Sigmoid colon (tissue), 7 donors: ENCODE data around the gene LRP1B. TPM values are rescaled to one million over a fixed set of nuclear protein-coding genes. Genes with fewer than 3 reads are reported as not detected.

ENCODE experiments used
- DNase-seq: peaks from one replicate; pipeline ENCODE4 v3.0.0-alpha.2; 2019
- H3K27ac ChIP-seq, 4 donors: fragments of 200-600 bp; sonication (generic); one replicate each; pipeline ENCODE4 v1.5.1; 2016 to 2019; ENCODE audit warnings: mild to moderate bottlenecking in 1 of 4
- H3K27me3 ChIP-seq, 3 donors: fragments of 200-600 bp; sonication (generic); one replicate each; pipeline ENCODE4 v1.5.1; 2019; ENCODE audit warnings: mild to moderate bottlenecking in 1 of 3
- H3K36me3 ChIP-seq, 4 donors: fragments of 200-600 bp; sonication (generic); one replicate each; pipeline ENCODE4 v1.5.1; 2016 to 2019
- H3K4me1 ChIP-seq, 4 donors: fragments of 200-600 bp; sonication (generic); one replicate each; pipeline ENCODE4 v1.5.1; 2017 to 2019
- H3K4me3 ChIP-seq, 4 donors: fragments of 200-600 bp; sonication (generic); one replicate each; pipeline ENCODE4 v1.5.1; 2017 to 2019; ENCODE audit warnings: mild to moderate bottlenecking in 2 of 4, moderate library complexity in 1 of 4
- H3K9me3 ChIP-seq, 4 donors: fragments of 200-600 bp in 3 of 4; sonication (generic) in 3 of 4; one replicate each; pipeline versions ENCODE4 v1.5.1 to v1.6.1; 2013 to 2019
- CTCF ChIP-seq, 4 experiments: fragments of 450-650 bp in 3 of 4; fragments of 200-600 bp in 1 of 4; IDR thresholded peaks; one replicate each; pipeline ENCODE4 v1.5.1; 2016 to 2019; ENCODE audit warnings: antibody characterized with exemption in 4 of 4, mild to moderate bottlenecking in 3 of 4, moderate library complexity in 2 of 4
- EP300 ChIP-seq, 4 donors: sonication (generic); formaldehyde crosslinking; IDR thresholded peaks; one replicate each; pipeline ENCODE4 v1.6.1; 2017; ENCODE audit warnings: antibody characterized with exemption in 4 of 4
- POLR2A ChIP-seq, 2 donors: fragments of 450-650 bp; IDR thresholded peaks; one replicate each; pipeline ENCODE4 v1.6.1; 2016; ENCODE audit warnings: antibody characterized with exemption in 2 of 2, mild to moderate bottlenecking in 2 of 2, moderate library complexity in 2 of 2
- POLR2AphosphoS5 ChIP-seq, 4 donors: sonication (generic); formaldehyde crosslinking; IDR thresholded peaks; one replicate each; pipeline ENCODE4 v1.6.1; 2017; ENCODE audit warnings: antibody characterized with exemption in 4 of 4
- WGBS, 2 donors: extraction: QIAGEN DNeasy Blood & Tissue Kit; methylation state at CpG; one replicate each; pipeline ENCODE4 v1.1.7; 2013; 5-methylcytosine and 5-hydroxymethylcytosine counted together
- intact Hi-C: fragments of 100-400 bp; cut with DNase I; formaldehyde crosslinking; loops from one replicate; pipeline ENCODE4 v1.15.1; 2023
- polyA plus RNA-seq, 3 donors: library from polyadenylated mRNA; stranded (reverse); fragments of 200-250 nt; gene quantifications; one replicate each; pipeline ENCODE4 v1.2.3, GENCODE V29; 2013
- total RNA-seq, 4 donors: library from RNA; depleted of rRNA; stranded (reverse); fragments of >200 nt; gene quantifications; one replicate each; pipeline ENCODE4 v1.1.0, GENCODE V29; 2016
- donor health status: healthy with polysubstance abuse.
- donor health status: Bipolar disorder and iron deficiency.
- donor health status: healthy.

LRP1B gene
- total and polyA plus RNA-seq, 7 donors = 0.06 to 5.1 (median 2.0) TPM; not detected in 1

DNA sequence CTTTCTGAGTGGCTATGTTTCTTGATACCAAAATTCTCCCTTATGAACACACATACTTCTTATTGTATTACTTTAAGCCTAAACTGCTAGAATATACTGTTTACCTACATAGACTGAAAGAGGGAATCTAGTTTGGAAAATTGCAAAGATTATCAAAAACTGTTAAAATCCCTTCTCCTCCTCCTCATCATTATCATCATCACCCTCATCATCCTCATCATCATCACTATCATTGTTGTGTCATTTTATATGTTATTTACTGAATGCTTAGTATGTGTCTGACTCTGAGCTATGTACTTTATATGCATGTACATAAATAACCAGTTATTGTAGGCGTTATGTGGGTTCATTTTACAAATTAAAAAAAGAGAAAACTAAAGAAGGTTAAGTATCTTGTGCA is 19.6 kb upstream of the LRP1B start:
- intact Hi-C loops = no loop called here
- WGBS, 2 donors = 58 to 89% methylated on average over 1 of the region's 1 CpG
- no peak overlapping the region for H3K4me3 ChIP-seq
- TF ChIP-seq POLR2A (IDR thresholded peaks at IDR 0.05) = no peak
- TF ChIP-seq POLR2AphosphoS5 (IDR thresholded peaks at IDR 0.05) = no peak
- TF ChIP-seq EP300 (IDR thresholded peaks at IDR 0.05) = no peak
- no peak for TF ChIP-seq CTCF (IDR thresholded peaks at IDR 0.05)
- no peak overlapping the region for H3K27ac ChIP-seq
- no peaks in the 10 kb centered on the region for H3K27me3 ChIP-seq
- no peak for DNase-seq
- no peaks in the 10 kb centered on the region for H3K9me3 ChIP-seq
- H3K36me3 ChIP-seq = no peaks in the 10 kb centered on the region
- peaks cover 0 to 7% (median 0%) of the 10 kb centered on the region in 4 donors for H3K4me1 ChIP-seq

DNA sequence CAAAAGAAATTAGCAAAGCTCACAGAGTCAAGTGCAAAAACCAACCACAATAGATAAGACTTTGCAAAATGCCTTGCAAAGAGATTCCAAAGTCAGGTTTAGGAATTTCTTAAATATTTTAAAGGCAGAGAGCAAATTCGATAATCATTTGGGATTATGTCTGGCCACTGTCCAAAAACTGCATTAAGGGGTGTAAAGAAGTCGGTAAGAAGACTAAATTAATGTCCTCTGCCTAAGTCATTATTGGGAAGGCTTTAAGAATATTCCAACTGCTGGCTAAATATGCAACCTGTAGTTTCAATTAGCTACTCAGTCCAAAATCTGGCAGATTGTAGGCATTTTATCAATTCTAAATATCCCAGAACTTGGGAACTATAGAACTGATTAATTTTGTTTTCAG is 13.7 kb upstream of the LRP1B start:
- intact Hi-C loops = no loop called here
- H3K4me3 ChIP-seq = no peak overlapping the region
- TF ChIP-seq POLR2A (IDR thresholded peaks at IDR 0.05) (no peak), CTCF (IDR thresholded peaks at IDR 0.05) (no peak), EP300 (IDR thresholded peaks at IDR 0.05) (no peak), POLR2AphosphoS5 (IDR thresholded peaks at IDR 0.05) (no peak)
- DNase-seq = no peak
- no peaks in the 10 kb centered on the region for H3K36me3 ChIP-seq
- no peak overlapping the region for H3K27ac ChIP-seq
- H3K9me3 ChIP-seq = no peaks in the 10 kb centered on the region
- WGBS, 2 donors = 43 to 64% methylated on average over 2 of the region's 2 CpGs
- peaks cover 0 to 7% (median 0%) of the 10 kb centered on the region in 4 donors for H3K4me1 ChIP-seq
- no peaks in the 10 kb centered on the region for H3K27me3 ChIP-seq

GRCh38 chr2:142142595-142142994 is 11.8 kb upstream of the LRP1B start:
- intact Hi-C loops = no loop called here
- Histone ChIP-seq H3K27ac (no peak overlapping the region), H3K9me3 (no peaks in the 10 kb centered on the region), H3K4me3 (no peak overlapping the region), H3K4me1 (peaks cover 0 to 4% (median 0%) of the 10 kb centered on the region in 4 donors), H3K27me3 (no peaks in the 10 kb centered on the region), H3K36me3 (no peaks in the 10 kb centered on the region)
- 83 to 93% methylated on average over 3 of the region's 3 CpGs for whole genome bisulfite sequencing, 2 donors
- TF ChIP-seq POLR2AphosphoS5 (IDR thresholded peaks at IDR 0.05) (no peak), EP300 (IDR thresholded peaks at IDR 0.05) (no peak), POLR2A (IDR thresholded peaks at IDR 0.05) (no peak), CTCF (IDR thresholded peaks at IDR 0.05) (no peak)
- no peak for DNase-seq

DNA sequence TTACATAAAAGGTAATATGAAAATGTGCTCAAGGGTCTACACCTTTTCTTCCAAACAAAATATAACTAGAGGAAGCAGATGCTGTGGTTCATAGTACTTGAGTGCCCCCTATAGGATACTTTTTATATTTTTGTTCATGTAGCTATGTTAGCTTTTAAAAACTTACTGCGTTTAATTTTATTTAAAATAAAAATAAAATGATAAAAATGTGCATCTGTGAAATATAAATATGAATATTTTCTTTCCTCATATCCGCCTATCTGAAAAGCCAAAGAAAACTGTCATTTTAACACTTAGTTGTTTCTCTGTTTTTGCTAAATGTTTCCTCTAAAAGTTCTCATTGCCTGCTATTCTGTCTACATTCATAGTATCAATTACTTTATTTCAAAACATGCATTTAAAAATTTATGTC is 9.6 kb upstream of the LRP1B start:
- intact Hi-C loops = no loop called here
- Histone ChIP-seq H3K27ac (no peak overlapping the region), H3K9me3 (no peaks in the 10 kb centered on the region), H3K4me3 (no peak overlapping the region), H3K36me3 (no peaks in the 10 kb centered on the region), H3K27me3 (no peaks in the 10 kb centered on the region), H3K4me1 (no peaks in the 10 kb centered on the region)
- 5 to 9% methylated on average over 2 of the region's 2 CpGs for WGBS, 2 donors
- TF ChIP-seq POLR2AphosphoS5 (IDR thresholded peaks at IDR 0.05) = no peak
- TF ChIP-seq CTCF (IDR thresholded peaks at IDR 0.05) = peak in 3 of 4 experiments; percentile 20 to 66 (median 34)
- no peak for DNase-seq

DNA sequence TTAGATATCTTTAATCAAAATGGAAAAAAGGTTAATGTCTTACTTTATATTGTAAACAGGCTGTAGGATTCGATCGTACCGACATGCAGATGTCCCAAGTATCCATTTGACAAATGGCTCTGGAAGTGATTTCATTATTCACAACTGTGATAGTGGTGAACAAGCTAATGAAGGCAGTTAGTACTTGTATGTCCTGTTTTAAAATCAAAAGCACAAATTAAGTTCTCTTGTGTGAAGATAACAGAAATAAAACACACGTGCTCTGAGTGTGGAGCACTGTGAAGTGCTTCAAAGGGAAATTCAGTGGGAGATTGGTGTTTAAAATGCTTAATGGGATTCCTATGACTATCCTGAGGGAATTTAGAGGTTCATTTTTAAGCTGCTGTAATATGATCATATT is 8.6 kb upstream of the LRP1B start:
- H3K27ac ChIP-seq = no peak overlapping the region
- no peaks in the 10 kb centered on the region for H3K4me1 ChIP-seq
- no peaks in the 10 kb centered on the region for H3K27me3 ChIP-seq
- H3K9me3 ChIP-seq = no peaks in the 10 kb centered on the region
- H3K36me3 ChIP-seq = no peaks in the 10 kb centered on the region
- TF ChIP-seq POLR2A (IDR thresholded peaks at IDR 0.05) (no peak), EP300 (IDR thresholded peaks at IDR 0.05) (no peak), POLR2AphosphoS5 (IDR thresholded peaks at IDR 0.05) (no peak), CTCF (IDR thresholded peaks at IDR 0.05) (no peak)
- intact Hi-C loops = no loop called here
- no peak overlapping the region for H3K4me3 ChIP-seq
- no peak for DNase-seq
- 26 to 71% methylated on average over 4 of the region's 4 CpGs for WGBS, 2 donors
